Ovary (tissue), 9 donors: Measurements from ENCODE around the gene TRIM60. TPM values are rescaled to one million over a fixed set of nuclear protein-coding genes. Genes with fewer than 3 reads are reported as not detected.
"Not testable (repeated sequence)": the region's sequence is repeated elsewhere in the genome, so short reads cannot be mapped to it uniquely, and the experiment has no call there.

Experiments used
- DNase-seq, 5 donors: peaks; one replicate each; pipeline ENCODE4 v3.0.0-alpha.2; 2019 to 2020
- H3K27ac ChIP-seq, 2 donors: fragments of 200-600 bp; one replicate each; pipeline versions ENCODE4 v1.5.1 to v1.8.0; 2019 to 2022
- H3K27me3 ChIP-seq: fragments of 200-600 bp; one replicate; pipeline ENCODE4 v1.8.0; 2022
- H3K36me3 ChIP-seq: fragments of 200-600 bp; sonication (generic); one replicate; pipeline ENCODE4 v1.5.1; 2019
- H3K4me1 ChIP-seq: one replicate; pipeline ENCODE4 v1.8.1; 2013; ENCODE audit warnings: mild to moderate bottlenecking, moderate library complexity; ENCODE audit not compliant: insufficient read depth
- H3K4me3 ChIP-seq: fragments of 200-600 bp; sonication (generic); one replicate; pipeline ENCODE4 v1.5.1; 2017
- H3K9me3 ChIP-seq, 2 donors: fragments of 200-600 bp in 1 of 2; sonication (generic) in 1 of 2; one replicate each; pipeline versions ENCODE4 v1.5.1 to v1.8.1; 2013 to 2019; ENCODE audit warnings: mild to moderate bottlenecking in 1 of 2, moderate library complexity in 1 of 2
- CTCF ChIP-seq, 3 donors: fragments of 450-650 bp in 2 of 3; fragments of 200-600 bp in 1 of 3; IDR thresholded peaks; one replicate each; pipeline versions ENCODE4 v1.5.1 to v1.8.0; 2016 to 2022; ENCODE audit warnings: antibody characterized with exemption in 3 of 3, mild to moderate bottlenecking in 1 of 3
- EP300 ChIP-seq: sonication (generic); formaldehyde crosslinking; IDR thresholded peaks from one replicate; pipeline ENCODE4 v1.6.1; 2017; ENCODE audit warnings: antibody characterized with exemption
- POLR2A ChIP-seq: fragments of 450-650 bp; IDR thresholded peaks from one replicate; pipeline ENCODE4 v1.6.1; 2017; ENCODE audit warnings: antibody characterized with exemption, mild to moderate bottlenecking, moderate library complexity
- WGBS, 3 donors: extraction: QIAGEN DNeasy Blood & Tissue Kit in 1 of 3; methylation state at CpG; one replicate each; pipeline versions ENCODE4 v1.1.5 to v1.1.7; 2013 to 2017; 5-methylcytosine and 5-hydroxymethylcytosine counted together
- intact Hi-C, 4 donors: fragments of 100-400 bp; cut with DNase I; formaldehyde crosslinking; loops; one replicate each; pipeline versions ENCODE4 v1.11.0 to v1.15.1; 2022 to 2023
- polyA plus RNA-seq, 2 donors: library from polyadenylated mRNA; stranded (reverse); fragments of 200-250 nt in 1 of 2; fragments of 350-450 nt in 1 of 2; fragmentation: Illumina TruSeq in 1 of 2; extraction: RNeasy Lipid Tissue Mini Kit (QIAGEN cat#74804) in 1 of 2; gene quantifications; one replicate each; pipeline ENCODE4 v1.2.3, GENCODE V29; 2013 to 2014
- total RNA-seq, 7 donors: library from RNA; depleted of rRNA in 2 of 7; stranded (reverse); fragments of >200 nt in 2 of 7; fragmentation: NEBNext Ultra II Directional in 3 of 7; extraction: Animal tissue kit (Norgen Biotek cat#: 25700) in 3 of 7; gene quantifications; one replicate each; pipeline versions ENCODE4 v1.1.0 to v1.2.4, GENCODE V29; 2016 to 2023
- donor health status: DM: no; HTN: no; CAD: no; lungs with moderate emphysema.
- donor health status: DM: no; HTN: no; CAD: no.
- donor health status: Bipolar disorder and iron deficiency.
- donor health status: DM: yes; HTN: yes; CAD: no.
- donor health status: DM: no; HTN: no; CAD: no.
- donor health status: DM: yes; HTN: yes; CAD: no.

The TRIM60 gene
- total and polyA plus RNA-seq, 9 donors, result not detected

- WGBS, 3 donors, result 82 to 85% (median 83%) methylated on average over 5 of the region's 5 CpGs
- Histone ChIP-seq H3K4me3 (no peak overlapping the region), H3K4me1 (no peaks in the 10 kb centered on the region), H3K27ac (no peak overlapping the region), H3K27me3 (no peaks in the 10 kb centered on the region), H3K36me3 (no peaks in the 10 kb centered on the region), H3K9me3 (no peaks in the 10 kb centered on the region)
- no peak for TF ChIP-seq POLR2A
- no peak for TF ChIP-seq EP300
- TF ChIP-seq CTCF (IDR thresholded peaks at IDR 0.05), result no peak
- intact Hi-C loops, result no loop called here
- DNase-seq, result no peak
These were observed 20.4 kb upstream of the TRIM60 start for GRCh38 chr4:165011403-165011802.

- intact Hi-C loops, result no loop called here
These were observed 18.1 kb upstream of the TRIM60 start for GRCh38 chr4:165013691-165014090.

GRCh38 chr4:165016971-165017370, 14.8 kb upstream of the TRIM60 start:
- no peaks in the 10 kb centered on the region for H3K27me3 ChIP-seq
- no peaks in the 10 kb centered on the region for H3K36me3 ChIP-seq
- no peak overlapping the region for H3K4me3 ChIP-seq
- intact Hi-C loops, result no loop called here
- no peaks in the 10 kb centered on the region for H3K9me3 ChIP-seq
- DNase-seq, result no peak
- 56 to 60% (median 57%) methylated on average over 5 of the region's 5 CpGs for WGBS, 3 donors
- no peak overlapping the region for H3K27ac ChIP-seq
- H3K4me1 ChIP-seq, result no peaks in the 10 kb centered on the region
- TF ChIP-seq POLR2A, result no peak

More at GRCh38 chr4:165013691-165014090, 18.1 kb upstream of the TRIM60 start:
- H3K4me3 ChIP-seq, result no peak overlapping the region
- H3K4me1 ChIP-seq, result no peaks in the 10 kb centered on the region
- H3K27ac ChIP-seq, result no peak overlapping the region
- no peaks in the 10 kb centered on the region for H3K36me3 ChIP-seq
- TF ChIP-seq POLR2A (no peak), CTCF (IDR thresholded peaks at IDR 0.05) (no peak), EP300 (no peak)
- no peaks in the 10 kb centered on the region for H3K27me3 ChIP-seq
- DNase-seq, result no peak
- no peaks in the 10 kb centered on the region for H3K9me3 ChIP-seq

- WGBS, 3 donors, result 91 to 99% (median 97%) methylated on average over 17 to 26 of the region's 30 CpGs
- H3K27ac ChIP-seq, H3K27me3 ChIP-seq, DNase-seq, H3K9me3 ChIP-seq, H3K4me3 ChIP-seq, intact Hi-C loops, H3K36me3 ChIP-seq, H3K4me1 ChIP-seq: not testable (repeated sequence)
These were observed 11.8 kb upstream of the TRIM60 start for GRCh38 chr4:165019995-165020394.

GRCh38 chr4:165025782-165026181, 6.0 kb upstream of the TRIM60 start:
- H3K36me3 ChIP-seq, H3K4me3 ChIP-seq, H3K4me1 ChIP-seq, H3K27ac ChIP-seq, DNase-seq, H3K9me3 ChIP-seq, H3K27me3 ChIP-seq, intact Hi-C loops: not testable (repeated sequence)
- WGBS, 3 donors, result 91 to 96% (median 94%) methylated on average over 8 of the region's 8 CpGs

GRCh38 chr4:165027762-165028402, 3.9 kb upstream of the TRIM60 start:
- Histone ChIP-seq H3K27ac (no peak overlapping the region), H3K9me3 (no peaks in the 10 kb centered on the region), H3K4me3 (no peak overlapping the region), H3K36me3 (no peaks in the 10 kb centered on the region), H3K27me3 (no peaks in the 10 kb centered on the region), H3K4me1 (no peaks in the 10 kb centered on the region)
- 80 to 86% (median 84%) methylated on average over 7 of the region's 7 CpGs for WGBS, 3 donors
- DNase-seq, result no peak
- intact Hi-C loops, result no loop called here
- TF ChIP-seq CTCF (IDR thresholded peaks at IDR 0.05), result no peak
- TF ChIP-seq POLR2A, result no peak
- no peak for TF ChIP-seq EP300
